SH-SY5Y (cell line): Measurements from ENCODE around the gene CDK16.

Source experiments
- GATA2 ChIP-seq: IDR thresholded peaks from 2 replicates; pipeline ENCODE4 v1.6.1; 2011; ENCODE audit warnings: mild to moderate bottlenecking, low read depth, low read length
- GATA3 ChIP-seq: IDR thresholded peaks from 2 replicates; pipeline ENCODE4 v1.6.1; 2011; ENCODE audit warnings: low read depth, mild to moderate bottlenecking, low read length, moderate library complexity

GRCh38 chrX:47178337-47178736, 40.1 kb upstream of the CDK16 start:
- TF ChIP-seq GATA2 (no peak), GATA3 (no peak)
